Activated CD8-positive, alpha-beta memory T cell treated with anti-CD3 and anti-CD28 coated beads, Interleukin-2, amount 50 U/mL, for 48 hours (primary cell): ENCODE measurements around the gene CDC37L1.

Experiments used
- DNase-seq: peaks from one replicate; pipeline ENCODE4 v3.0.0-alpha.2; 2020

CDC37L1 gene

DNA sequence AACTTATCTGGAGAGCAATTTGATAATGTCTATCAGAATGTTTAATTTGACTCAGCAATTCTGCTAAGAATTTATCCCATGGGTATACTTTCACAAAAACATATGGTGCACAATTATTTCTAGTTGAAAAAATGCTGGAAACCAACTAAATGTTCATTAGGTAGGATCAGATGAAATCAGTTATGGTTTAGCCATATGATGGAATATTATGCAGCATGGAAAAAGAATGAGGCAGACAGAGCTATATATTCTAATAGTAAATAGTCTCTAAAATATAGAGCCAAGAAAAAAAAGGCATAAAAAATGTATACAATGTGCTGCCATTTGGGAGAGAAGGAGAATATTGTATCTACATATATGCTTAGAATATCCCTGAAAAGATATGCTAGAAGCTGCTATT is 9.5 kb upstream of the CDC37L1 start:
- DNase-seq = no peak

DNA sequence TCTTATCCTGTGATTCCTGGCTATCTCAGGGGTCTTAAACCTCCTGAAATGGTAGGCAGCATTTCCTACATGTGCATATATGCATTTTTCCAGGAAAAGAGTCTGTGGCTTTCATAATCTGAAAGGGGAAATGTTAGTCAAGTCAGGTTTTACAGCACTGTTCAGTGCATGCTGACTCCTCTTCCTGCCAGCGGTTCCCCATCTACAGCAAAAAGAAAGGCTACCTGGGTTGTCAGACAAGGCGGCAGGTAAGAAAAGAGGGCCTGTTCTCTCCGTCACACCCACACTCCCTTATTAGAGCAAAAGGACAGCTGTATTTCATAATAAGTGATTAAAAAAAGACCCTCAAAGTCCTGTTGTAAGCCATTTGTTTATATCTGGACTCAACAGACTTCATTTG is 8.8 kb upstream of the CDC37L1 start:
- no peak for DNase-seq

DNA sequence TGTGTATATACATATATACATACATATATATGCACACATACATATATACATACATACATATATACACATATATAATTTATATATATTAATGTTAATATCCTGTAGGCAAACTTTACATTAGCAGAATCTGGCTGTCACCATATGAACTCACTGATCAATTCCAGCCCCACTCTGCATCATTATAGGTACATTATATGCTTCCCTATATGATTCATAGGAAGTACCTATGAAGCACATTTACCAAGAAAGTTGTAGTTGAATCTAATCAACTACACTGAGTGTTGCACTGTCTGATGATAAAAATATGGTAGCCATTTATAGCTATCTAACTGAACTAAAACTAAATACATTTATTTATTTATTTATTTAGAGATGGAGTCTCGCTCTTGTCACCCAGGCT is 7.6 kb upstream of the CDC37L1 start:
- no peak for DNase-seq

DNA sequence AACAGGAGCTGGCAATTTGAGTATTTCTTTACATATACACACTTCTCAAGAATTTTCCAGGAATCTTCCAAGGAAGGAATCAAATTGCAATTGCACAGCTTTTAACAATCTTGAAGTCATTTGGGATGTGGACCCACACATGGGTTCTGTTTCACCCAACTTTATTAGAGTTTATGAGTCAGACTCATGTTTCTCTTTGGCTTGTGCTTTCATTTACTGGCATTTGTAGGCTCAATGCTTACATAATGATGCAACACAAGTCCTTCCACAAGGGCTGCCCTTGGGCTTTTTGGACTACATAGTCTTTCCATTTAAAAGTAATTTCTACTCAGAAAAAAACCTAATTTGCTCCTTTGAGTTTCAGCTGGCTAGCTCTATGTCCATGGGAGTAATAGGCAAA is 4.6 kb upstream of the CDC37L1 start:
- DNase-seq = no peak

DNA sequence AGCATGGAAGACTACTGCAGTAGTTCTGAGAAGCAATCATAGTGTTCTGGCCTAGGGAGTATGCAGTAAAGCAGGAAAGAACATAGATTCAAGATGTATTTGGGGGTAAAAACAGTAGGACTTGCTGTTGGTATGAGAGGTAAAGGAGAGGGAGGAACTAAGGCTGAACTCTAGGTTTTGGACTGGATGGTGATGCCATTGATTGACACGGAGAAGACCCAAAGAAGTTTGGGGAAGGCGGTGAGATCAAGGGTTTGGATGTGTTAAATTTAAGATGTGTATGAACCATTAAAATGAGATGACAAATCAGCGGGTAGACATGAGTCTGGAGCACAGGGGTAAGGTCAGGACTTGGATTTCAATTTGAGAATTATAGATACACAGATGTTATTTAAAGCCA is 2.0 kb upstream of the CDC37L1 start:
- DNase-seq = no peak

DNA sequence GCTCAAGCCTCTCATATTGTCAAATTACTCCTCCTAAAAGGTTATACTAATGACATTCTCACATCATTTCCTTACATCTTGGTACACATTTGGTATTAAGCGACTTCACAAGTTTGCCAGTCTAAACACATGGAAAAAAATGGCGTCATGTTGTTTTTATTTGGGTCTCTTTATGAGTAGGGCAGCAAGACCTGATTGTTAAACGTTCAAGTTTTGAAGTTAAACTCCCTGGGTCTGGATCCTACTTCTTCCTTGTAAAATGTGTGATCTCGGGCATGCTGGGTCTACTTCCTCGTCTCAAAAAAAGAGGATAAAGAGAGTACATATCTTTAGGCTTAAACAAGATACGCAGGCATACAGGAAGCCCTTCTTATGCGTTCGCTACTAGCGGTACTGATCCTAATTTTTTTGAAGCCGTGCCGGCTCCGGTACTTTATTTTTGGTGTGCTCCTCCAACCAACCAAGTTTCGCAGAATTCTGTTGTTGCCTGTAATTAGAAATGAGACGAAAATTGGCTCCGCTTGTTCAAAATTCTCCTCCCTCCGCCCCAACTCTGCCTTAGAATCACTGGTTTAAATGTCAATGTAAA is 596 bp upstream of the CDC37L1 start:
- DNase-seq = no peak

DNA sequence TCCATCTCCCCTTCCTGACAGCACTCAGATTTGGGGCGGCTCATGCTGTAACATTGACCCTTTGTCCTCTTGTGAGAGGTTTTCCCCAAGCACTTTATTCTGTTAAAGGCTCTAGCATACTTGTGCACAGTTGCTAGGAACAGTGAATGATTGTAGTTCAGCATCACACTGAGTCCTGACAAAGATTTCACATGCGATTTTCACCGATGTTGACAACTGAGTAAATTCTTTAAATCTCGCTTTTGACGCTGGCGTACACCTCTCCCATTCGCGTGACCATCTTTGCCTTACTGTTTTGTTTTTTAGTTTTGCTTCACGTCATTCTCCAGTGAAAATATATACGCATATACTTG is 780 bp downstream of the CDC37L1 start:
- DNase-seq = no peak

DNA sequence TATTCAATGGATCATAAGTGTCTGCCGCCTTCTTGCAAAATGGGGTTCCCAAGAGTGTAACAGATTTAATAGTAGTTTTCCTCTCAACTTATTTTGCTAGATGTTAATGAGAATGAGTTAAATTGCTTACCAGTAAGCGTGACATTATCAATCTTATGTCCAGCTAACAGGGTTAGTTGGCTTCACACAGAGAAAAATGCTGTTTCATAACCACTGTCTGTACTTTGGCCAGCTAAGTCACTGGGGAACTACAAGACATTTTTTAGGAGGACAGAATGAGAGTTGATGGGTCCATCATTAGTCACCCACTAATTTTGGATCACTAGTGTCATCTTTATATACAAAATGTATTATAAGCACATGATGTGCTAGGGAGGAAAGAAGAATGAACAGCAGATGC is 1.4 kb downstream of the CDC37L1 start:
- DNase-seq = no peak

DNA sequence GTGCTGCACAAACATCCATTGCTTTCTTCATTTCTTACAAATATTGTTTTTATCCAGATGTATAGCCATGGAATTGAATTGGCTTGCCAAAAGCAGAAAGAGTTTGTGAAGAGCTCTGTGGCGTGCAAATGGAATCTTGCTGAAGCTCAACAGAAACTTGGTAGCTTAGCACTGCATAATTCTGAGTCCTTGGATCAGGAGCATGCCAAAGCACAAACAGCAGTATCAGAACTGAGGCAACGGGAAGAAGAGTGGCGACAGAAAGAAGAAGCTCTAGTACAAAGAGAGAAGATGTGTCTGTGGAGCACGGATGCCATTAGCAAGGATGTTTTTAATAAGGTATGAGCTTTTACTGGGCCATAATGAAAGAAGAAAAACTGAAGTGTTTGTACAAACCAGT is 5.5 kb downstream of the CDC37L1 start:
- DNase-seq = no peak

DNA sequence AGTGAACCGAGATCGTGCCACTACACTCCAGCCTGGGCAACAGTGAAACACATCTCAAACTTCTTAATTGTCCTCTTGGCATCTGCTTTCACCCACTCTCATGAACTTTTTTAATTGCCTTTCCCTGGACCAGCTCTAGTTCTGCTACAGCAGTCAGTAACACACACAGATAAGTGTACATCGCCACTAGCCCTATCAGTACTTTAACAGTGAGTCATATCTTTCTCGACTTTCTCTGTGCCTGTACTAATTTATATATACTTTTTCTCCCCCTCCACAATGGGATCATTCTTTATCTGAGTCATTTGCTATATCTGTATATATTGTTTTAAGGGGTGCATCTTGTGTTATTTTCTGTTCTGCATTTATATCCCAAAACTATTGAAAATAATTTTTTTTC is 6.7 kb downstream of the CDC37L1 start:
- DNase-seq = no peak

DNA sequence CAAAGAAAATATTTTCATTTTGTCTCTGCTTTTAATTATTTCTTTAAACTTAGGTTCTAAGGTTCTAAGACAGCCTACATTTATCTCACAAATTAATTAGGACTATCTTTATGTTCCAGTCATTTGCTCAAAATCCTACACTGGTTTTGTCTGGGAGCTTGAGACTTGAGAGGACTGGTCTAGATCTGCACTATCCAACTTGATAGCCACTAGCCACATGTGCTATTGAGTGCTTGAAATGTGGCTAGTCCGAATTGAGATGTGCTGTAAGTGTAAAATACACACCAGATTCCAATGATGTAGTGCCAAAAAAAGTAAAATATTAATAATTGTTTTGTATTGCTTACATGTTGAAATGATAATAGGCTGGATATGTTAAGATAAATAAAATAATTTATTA is 7.2 kb downstream of the CDC37L1 start:
- no peak for DNase-seq

DNA sequence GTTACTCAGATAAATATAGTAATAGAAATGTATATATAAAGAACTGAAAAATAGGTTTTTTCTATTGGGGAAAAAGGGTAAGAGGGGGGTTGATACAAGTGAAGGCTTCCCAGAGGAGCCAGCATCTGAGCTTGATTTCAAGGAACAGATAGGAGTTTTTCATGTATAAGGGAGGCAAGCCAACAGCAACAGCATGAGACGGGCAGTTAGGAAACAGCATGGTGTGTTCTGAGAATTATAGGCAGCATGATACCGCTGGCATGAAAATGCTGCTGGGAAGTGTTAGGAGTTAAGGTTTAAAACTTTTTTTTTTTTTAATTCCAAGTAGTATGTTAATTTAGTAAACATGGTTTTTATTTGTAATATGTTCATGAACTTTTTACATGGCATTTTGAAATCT is 9.7 kb downstream of the CDC37L1 start:
- no peak for DNase-seq

DNA sequence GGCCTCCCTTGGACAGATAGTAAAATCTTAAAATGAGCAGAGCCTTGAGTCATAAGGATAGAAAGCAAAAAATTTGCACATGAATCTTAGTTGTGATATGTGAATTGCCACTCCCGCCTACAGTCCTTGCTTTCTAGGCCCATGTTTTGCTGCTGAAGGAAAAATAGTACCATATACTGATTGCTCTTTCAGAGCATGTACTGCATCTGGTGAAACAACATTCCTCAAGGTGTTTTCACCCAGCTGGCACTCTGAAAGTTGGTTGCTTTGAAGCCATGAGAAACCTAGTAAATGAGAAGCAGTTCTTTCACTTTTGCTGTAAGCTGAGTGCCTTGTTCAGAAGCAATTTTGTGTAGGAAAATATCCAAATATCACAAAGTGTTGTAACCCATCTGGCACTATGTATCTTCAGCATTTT is 10.3 kb downstream of the CDC37L1 start:
- DNase-seq = no peak

DNA sequence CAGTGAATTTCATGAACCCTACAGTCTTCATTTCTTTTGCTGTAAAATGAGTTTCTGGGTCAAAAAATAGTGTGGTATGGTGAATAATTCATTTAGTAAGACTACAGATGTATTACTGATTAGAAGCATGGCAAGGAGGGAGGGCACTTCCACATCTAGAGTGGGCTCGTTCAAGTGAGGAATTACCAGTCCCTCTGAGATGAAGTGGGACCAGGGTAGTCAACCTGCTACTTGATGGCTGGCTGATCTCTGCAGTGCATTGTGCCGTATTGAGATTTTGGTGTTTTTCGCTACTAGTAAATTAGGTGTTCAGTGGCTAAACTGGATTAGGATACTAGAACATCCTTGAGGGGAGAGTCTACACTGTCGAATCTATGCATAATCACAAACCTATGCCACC is 10.8 kb downstream of the CDC37L1 start:
- no peak for DNase-seq

DNA sequence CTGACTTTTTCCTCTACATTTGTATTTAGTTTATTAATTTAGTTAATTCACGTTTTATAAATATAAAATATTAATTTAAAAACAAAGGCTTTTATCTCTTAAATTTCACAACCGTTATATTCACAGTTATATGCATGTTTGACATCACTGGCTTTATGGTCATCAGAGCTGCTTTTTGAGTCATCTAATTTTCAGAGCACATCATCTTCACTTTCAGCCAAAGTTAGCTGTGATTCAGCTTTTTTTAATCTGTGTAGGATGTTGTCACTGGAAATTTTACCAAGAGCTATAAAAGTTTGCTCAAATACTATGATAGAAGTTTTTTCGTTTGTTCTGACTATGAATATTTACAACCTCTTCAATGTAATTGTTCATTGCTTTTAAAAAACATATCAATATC is 12.4 kb downstream of the CDC37L1 start:
- no peak for DNase-seq

DNA sequence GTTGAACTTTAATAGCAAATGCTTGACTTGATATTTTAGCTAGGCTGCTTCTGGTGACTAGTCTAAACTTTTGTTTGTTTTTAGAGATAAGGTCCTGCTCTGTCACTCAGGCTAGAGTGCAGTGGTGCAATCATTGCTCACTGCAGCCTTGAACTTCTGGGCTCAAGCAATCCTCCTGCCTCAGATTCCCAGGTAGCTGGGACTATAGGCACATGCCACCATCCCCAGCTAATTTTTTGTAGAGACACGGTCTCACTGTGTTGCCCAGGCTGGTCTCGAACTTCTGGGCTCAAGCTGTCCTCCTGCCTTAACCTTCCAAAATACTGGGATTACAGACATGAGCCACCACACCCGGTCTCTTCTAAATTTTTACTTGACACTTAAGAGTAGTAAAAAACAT is 20.7 kb downstream of the CDC37L1 start:
- DNase-seq = no peak

DNA sequence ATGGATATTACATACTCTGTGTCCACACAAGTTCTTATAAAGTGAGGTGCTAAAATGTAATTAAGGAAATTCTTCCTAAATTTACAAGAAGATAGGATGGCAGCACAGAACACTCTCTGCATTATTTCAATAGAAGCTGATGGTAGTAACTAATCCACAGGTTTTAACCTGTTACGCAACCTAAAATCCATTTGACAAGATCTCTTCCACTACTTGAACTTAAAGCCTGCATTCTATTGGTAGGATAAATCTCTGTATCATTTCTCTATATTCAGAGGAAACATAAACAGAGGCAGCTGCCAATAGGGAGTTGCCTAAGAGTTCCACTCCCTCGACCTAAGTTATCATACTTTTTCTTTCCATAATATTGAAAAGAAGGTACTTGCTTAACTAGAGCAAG is 21.6 kb downstream of the CDC37L1 start:
- no peak for DNase-seq

DNA sequence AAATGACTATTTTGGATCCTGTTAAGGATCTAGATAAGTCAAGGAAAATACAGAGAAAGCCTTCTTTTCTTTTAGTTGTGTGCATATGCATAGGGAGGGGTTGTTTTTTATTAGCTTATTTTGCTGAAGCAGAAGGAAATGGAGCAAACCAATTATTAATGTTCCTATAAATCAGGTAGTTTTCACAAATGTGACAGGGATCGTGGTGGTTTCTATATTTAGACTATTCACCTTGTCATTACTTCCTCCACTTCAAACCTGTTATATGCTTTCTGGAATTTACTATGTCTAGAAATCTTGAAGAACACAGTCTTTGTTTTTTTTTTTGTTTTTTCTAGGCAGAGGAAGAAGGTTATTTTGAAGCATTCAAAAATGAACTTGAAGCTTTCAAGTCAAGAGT is 22.2 kb downstream of the CDC37L1 start:
- no peak for DNase-seq

DNA sequence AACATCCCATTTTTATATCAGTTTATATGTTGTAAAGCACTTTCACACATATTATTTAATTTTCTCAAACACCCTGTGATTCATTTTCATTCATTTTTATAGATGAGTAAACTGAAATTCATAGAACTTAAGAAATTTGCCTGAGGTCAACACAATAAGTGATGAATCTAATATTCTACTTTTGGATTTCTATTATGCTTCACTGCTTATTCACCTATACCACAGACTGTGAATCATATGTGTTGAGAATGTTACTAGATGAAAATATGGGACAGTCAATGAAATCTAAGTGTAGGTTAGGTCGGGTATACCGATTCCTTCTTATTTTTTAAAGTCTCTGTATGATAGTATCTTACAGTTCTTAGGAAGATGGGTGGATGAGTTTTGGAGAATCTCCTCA is 24.8 kb downstream of the CDC37L1 start:
- DNase-seq = no peak

DNA sequence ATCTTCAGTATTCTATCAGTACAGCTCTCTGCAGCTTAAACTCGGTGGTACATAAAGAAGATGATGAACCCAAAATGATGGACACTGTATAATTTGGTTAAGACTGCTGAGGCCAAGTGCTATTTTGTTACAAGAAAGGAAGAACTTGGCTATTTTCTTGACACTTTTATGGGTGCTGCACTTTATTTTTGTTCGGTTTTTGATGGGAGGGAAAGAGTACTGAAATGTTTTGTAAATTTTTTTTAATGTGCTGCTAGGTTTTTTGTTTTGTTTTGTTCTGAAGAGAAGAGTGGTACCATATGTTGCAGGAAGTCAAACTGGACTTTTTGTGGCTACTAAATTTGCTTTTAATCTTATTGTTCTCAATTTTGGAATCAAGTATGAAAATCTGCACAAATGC is 26.7 kb downstream of the CDC37L1 start:
- no peak for DNase-seq

DNA sequence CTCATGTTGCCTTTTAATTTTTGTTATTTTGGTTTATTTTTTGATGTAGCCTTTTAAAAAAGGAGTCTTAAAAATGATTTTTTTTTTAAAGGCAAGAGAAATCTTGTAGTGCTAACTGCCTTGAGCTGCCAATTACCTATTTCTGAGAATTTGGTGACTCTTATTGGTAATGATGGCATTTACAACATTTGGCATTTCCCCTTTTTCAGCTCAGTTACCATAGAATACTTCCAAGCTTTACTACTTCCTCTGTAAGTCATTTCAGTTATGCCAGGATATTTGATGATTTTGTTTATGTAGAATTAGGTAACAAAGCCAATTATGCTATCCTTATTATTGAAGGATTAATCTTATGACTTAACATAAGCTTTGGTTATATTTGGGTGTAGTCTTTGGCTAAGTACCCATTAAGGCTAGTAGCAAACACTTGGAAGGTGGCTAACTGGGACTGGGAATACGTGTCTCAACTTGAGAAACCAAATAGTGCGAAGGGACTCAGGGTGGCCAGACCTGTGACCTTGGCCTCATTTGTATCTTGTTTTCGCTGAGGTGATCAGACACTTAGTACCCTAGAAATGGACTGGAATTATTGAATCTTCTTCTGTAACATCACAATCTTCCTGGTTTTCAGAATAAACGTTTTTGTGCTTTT is 27.7 kb downstream of the CDC37L1 start:
- DNase-seq = no peak

DNA sequence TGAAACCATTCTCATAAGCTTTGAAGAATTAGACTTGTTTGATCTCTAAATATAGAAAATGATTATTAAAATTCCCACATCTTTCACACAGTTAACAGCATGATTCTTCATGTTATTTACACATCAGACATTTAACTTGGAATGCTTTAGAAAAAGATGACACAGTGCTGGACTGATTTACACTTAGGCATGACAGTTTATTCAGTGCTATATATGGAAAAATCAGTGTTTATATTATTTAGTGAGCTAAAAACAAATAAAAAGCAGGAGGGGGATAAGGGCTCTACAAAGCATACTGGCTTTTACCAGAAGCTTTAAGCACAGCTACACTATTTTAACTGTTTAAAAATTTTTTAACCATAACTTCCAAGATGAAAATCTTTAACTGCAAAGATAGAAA is 30.0 kb downstream of the CDC37L1 start:
- DNase-seq = no peak

DNA sequence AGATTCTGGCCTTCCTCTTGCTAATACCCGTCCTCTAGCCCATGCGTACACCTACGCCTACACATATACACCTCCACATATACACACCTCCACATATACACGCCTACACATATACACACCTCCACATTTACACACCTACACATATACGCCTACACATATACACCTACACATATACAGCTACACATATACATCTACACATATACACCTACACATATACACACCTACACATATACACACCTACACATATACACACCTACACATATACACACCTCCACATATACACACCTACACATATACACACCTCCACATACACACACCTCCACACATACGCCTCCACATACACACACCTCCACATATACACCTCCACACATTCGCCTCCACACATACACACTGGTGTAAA is 34.5 kb downstream of the CDC37L1 start:
- no peak for DNase-seq

DNA sequence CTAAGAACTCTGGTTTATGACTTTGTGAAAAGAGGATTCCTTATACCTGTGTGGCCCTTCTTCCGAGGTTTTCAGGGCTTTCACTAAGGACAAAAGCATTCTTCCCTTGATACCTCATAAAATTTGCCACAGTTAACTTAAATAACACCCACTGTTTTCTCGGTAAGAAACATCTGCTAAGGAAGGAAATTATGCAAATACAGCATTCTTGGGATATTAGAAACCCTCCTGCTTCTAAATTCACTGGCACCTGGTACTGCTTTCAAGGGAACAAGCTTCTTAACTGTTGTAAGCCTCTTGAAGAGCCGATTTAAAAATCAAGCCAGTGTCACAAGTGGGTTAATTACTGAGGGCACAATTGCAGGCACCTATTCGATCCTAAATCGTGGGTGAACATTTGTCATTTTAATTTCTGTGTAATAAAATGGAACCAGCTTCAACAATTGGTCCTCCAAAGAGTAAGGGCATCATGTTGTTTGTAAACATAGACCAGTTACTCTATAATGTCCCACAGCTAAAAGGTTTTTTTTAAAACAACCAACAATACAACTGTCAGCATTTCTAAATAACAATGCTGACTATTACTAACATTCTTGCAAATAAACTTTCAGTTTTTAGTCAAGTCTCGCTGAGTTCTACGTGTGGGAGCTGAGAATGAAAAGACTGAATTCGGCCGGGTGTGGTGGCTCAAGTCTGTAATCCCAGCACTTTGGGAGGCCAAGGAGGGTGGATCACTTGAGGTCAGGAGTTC is 35.1 kb downstream of the CDC37L1 start:
- DNase-seq = no peak

DNA sequence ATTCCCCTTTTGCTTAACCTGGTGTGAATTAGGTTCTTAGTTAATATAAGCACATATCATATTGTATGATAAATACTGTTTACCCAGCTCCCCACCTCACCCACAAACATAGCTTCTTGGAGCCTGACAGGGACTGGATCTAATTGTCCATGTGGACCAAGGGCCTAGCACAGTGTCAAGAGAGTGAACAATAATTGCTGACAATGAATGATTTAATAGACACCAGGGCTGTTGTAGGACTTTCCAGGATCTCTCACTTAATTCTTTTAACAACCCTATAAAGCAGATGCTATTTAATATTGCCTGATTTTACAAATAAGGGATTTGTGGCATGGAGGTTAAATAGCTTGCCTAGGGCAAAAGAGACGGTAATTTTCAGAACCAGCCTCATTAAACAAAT is 36.8 kb downstream of the CDC37L1 start:
- no peak for DNase-seq
